DMS114 treated with DMSO at 0.1 percent for 48 hours (cell line): Measurements from ENCODE around the gene ZC3H7A.
"Not testable (repeated sequence)": the region's sequence is repeated elsewhere in the genome, so short reads cannot be mapped to it uniquely, and the experiment has no call there.

ENCODE experiments used
- DNase-seq: peaks from one replicate; lab custom pipeline; 2025; ENCODE audit not compliant: unreplicated experiment; lab: John Stamatoyannopoulos, UW

ZC3H7A gene

GRCh38 chr16:11800382-11800718 lies 3.3 kb upstream of the ZC3H7A start:
- no peak for DNase-seq

DNA sequence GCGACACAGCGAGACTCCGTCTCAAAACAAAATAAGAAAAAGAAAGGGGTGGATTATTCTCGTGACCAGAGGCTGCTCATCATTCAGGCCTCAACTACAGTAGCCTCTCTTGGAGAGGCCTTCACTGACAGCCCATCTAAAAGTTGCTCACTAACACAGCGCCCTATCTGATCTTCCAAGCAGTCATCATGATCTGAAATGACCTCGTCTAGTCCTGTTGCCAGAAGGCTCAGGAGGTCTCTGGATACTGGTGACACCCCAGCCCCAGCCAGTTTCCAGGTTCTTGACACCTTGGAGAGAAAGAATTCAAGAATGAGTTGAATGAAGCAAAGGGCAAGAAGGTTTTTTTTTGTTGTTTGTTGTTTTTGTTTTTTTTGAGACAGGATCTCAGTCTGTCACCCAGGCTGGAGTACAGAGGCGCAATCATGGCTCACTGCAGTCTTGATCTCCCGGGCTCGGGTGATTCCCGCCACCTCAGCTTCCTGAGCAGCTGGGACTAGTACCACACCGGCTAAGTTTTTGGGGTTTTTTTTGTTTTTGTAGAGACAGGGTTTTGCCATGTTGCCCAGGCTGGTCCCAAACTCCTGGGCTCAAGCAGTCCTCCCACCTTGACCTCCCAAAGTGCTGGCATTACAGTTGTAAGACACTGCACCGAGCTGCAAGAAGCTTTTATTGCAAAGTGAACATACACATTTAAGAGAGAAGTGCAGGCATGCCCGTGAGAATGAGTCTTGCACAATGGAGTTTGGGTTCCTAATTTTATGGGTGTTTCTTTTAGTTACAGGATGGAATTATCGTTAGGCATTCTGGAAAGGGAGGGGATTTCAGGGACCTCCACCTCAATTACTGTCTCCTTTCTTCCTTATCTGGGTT lies 2.7 kb upstream of the ZC3H7A start:
- no peak for DNase-seq

DNA sequence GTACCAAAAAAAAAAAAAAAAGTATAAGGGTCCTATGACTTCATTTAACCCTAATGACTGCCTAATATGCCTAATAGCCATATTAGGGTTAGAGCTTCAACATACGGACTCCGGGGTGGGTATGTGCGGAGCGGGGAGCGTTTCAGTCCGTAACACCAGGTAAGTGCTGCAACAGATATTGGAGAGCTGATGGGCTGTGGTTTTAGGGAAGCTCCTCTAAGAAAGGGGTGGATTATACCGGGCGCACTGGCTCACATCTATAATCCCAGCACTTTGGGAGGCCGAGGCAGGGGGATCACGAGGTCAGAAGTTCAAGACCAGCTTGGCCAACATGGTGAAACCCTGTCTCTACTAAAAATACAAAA lies 1.9 kb upstream of the ZC3H7A start:
- DNase-seq: no peak

DNA sequence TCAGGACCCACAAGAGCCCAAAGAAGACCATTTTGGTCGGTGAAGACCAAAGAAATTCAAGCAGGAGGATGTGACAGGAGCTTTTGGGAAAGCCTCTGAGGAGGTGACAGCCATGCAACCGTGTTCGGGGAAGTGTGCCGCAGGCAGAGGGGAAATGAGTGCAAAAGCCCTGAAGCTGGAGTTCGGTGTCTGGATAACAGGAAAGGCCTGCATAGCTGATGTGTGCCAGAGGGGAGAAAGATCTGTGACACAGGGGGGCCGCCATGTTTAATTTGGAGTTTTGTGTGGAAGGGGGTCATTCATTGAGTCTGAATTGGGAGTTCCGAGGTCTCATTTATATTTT lies 870 bp upstream of the ZC3H7A start:
- DNase-seq: no peak

GRCh38 chr16:11796227-11797165 lies 562 bp downstream of the ZC3H7A start:
- no peak for DNase-seq

DNA sequence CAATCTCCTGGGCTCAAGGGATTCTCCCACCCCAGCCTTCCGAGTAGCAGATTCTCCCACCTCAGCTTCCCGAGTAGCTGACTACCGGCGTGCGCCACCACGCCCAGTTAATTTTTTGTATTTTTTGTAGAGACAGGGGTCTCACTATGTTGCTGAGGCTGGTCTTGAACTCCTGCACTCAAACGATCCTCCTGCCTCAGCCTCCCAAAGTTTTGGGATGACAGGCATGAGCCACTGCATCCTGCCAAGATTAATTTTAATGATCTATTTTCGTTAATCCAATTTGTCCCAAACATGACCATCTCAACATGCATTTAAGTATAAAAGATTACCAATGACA lies 1.2 kb downstream of the ZC3H7A start:
- DNase-seq: no peak

DNA sequence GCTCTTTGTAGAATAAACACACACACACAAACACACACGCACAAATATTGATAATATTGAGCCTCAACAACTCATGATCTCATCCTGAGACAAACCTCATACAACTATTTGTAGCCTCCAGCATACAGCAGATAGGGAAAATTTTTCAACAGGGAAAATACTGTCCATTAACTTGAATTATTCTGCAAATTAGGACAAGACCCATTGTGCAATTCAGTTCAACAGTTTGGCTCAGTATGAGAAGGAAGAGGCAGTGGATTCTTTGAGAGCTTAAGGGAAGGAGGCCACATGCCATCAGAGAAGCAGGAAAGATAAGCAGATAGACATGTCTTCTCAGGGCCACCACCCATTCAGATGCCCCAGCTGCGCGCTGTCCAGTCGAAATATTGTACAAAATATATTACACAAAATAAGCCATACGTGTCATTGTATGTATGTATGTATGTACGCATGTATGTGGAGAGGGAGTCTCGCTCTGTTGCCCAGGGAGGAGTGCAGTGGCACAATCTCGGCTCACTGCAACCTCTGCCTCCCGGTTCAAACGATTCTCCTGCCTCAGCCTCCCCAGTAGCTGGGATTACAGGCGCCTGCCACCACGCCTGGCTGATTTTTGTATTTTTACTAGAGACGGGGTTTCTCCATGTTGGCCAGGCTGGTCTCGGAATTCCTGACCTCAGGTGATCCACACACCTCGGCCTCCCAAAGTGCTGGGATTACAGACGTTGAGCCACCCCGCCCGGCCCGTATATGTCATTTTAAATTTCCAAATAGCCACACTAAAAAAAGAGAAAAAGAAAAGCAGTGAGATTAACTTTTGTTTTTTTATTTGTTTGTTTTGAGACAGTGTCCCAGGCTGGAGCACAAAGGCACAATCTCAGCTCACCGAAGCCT lies 1.8 kb downstream of the ZC3H7A start:
- DNase-seq: no peak

DNA sequence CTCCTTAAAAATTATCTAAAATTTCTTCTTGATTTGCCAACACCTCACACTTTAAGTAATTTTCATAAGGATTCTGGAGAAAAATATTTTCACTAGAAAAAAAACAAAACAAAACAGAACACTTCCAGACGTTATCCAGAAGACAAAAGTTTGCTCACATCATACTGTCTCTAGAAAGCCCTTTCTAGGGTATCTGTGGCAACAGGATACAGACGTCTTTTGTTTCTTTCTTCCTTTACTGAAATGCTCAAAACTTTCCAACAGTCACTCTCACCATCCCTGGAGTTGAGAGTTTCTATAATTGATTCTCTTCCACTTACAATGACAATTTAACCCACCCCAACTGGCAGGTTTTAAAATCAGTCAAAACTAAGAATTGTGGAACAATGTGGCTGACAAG lies 2.6 kb downstream of the ZC3H7A start:
- no peak for DNase-seq

DNA sequence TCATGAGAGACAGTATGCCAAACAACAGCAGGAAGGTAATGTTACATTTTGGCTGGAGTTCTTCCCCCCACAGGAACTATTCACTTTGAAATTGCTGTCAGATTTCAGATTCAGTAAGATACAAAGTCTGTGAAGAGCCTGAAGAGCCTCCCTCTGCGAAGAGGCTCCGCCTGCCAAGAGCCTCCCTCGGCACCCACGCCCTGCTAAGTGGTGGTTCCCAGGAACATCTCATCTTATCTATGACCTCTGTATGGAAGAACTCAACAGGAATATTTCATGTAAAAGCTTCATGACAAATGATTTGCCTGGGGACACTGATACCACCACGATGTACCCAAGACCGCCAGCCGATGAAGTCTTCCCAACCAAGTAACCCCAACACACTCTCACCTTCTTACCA lies 3.2 kb downstream of the ZC3H7A start:
- no peak for DNase-seq

GRCh38 chr16:11792410-11793241 lies 4.4 kb downstream of the ZC3H7A start:
- no peak for DNase-seq

DNA sequence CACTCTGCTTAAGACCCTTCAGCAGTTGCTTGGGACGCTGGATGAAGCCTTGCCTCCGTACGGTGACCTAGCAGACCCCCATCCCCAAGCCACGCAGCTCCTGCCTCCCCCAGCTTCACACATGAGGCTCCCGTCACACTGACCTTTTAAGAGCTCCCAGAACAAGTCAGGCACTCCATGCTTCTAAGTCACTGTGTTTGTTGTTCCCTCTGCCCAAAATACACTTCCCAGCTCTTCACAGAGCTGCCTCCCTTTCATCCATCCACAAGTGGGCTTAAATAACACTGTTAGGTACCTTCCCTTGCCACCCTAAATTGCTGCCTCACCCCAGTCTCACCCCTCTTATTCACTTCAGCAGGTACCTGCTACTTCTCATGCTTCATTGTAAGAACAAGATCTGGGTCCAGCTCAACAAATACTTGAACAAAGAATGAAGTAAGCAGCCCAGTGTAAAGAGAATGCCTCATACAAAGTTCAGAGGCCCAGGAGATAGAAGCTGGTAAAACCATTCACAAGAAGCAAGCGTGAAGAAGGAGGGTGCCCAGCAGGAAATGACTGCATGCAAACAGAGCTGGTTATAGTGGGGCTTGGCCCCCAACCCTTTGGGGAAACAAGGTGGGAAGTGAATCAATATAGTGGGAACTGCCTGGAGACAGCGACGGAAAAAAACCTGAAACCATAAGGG lies 5.8 kb downstream of the ZC3H7A start:
- no peak for DNase-seq

DNA sequence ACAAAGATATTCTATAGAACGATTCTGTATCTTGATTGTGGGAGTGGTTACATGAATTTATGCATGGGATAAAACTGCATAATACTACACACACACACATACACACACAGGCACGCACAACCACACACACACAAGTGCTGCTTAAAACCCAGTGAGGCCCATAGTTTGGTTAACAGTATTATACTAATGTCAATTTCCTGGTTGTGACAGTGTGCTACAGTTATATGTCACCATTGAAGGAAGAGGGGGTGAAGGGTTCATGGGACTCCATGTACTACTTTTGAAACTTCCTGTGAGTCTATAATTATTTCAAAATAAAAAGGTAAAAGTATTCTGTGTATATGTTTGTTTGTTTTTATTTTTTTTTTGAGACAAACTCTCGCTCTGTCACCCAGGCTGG lies 8.1 kb downstream of the ZC3H7A start:
- DNase-seq: no peak

GRCh38 chr16:11784980-11785599 lies 12.0 kb downstream of the ZC3H7A start:
- DNase-seq: not testable (repeated sequence)

DNA sequence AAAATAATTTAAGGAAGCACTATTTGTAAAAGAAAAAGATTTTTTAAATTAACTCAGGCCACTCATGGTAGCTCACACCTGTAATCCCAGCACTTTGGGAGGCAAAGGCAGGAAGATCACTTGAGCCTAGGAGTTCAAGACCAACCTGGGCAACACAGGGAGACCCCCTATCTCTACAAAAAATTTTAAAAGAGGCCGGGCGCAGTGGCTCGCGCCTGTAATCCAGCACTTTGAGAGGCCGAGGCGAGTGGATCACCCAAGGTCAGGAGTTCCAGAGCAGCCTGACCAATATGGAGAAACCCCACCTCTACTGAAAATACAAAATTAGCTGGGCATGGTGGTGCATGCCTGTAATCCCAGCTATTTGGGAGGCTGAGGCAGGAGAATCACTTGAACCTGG lies 12.7 kb downstream of the ZC3H7A start:
- not testable (repeated sequence) for DNase-seq

- DNase-seq: no peak
These were observed 13.1 kb downstream of the ZC3H7A start for GRCh38 chr16:11784038-11784369.

DNA sequence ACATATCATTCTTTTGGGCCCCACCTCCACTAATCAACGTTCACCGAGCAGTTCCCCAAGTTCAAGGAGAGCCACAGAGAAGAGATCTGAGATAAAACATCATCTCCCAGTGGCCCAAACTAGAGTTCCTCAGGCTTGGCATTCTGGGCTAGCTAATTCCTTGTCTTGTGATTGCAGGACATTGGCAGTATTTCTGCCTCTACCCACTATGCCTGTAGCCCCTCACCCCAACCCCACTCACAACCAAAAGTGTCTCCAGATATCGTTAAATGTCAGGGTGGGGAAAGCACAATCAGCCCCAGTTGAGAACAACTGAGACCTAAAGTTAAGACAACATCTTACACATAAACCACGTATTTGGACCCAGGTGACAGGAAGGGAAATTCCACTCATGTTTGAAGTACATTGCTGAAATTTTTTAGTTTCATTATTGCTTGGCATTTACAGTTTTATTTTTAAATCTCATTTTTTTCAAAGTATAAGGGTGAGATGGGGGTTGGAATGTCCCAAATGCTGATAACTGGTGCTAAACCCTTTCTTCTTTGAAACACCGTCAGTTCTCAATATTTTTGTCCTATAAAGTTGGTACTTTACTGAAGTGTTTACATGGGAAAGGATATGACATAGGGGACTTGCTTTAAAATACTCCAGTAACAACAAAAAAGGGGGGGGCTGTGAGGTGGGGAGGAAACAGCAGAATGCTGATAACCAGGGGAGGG lies 13.6 kb downstream of the ZC3H7A start:
- DNase-seq: no peak

GRCh38 chr16:11781773-11782172 lies 15.3 kb downstream of the ZC3H7A start:
- DNase-seq: no peak

GRCh38 chr16:11780991-11781680 lies 15.9 kb downstream of the ZC3H7A start:
- DNase-seq: no peak
